PC-3 (cell line): ENCODE measurements around the gene PBLD. TPM values are rescaled to one million over a fixed set of nuclear protein-coding genes. Genes with fewer than 3 reads are reported as not detected.

ENCODE experiments used
- ATAC-seq: fragments of 200-7000 bp; cut with Tn5 transposase; 2 replicates; pipeline ENCODE4 v1.9.1; 2020; ENCODE audit warnings: mild to moderate bottlenecking, moderate library complexity
- BruUV-seq: library from RNA; stranded (reverse); fragments of 400-500 nt; replicated peaks from 2 replicates; lab custom pipeline; 2021; lab: Mats Ljungman, UMichigan
- CTCF ChIA-PET: fragments of 300-600 bp; sonication (Branson Sonifier 250); formaldehyde crosslinking; loops from one replicate; lab custom pipeline; 2022; ENCODE audit warnings: antibody characterized with exemption; lab: Charles Lee
- POLR2A ChIA-PET: fragments of 300-600 bp; sonication (Branson Sonifier 250); formaldehyde crosslinking; loops from one replicate; lab custom pipeline; 2022; ENCODE audit warnings: antibody characterized with exemption; ENCODE audit not compliant: unreplicated experiment; lab: Charles Lee
- DNase-seq: peaks from one replicate; pipeline ENCODE4 v3.0.0-alpha.2; 2015
- H2AFZ ChIP-seq: fragments of 300-600 bp; sonication (generic); 2 replicates; pipeline ENCODE4 v1.6.0; 2016; ENCODE audit warnings: antibody characterized with exemption, low read length
- H3F3A ChIP-seq: fragments of 300-600 bp; sonication (generic); one replicate; pipeline ENCODE4 v1.6.0; 2017; ENCODE audit warnings: antibody characterized with exemption, low read length, control low read depth, mild to moderate bottlenecking; ENCODE audit not compliant: unreplicated experiment
- H3K27ac ChIP-seq: fragments of 300-600 bp; sonication (generic); 2 replicates; pipeline ENCODE4 v1.5.1; 2016; ENCODE audit warnings: mild to moderate bottlenecking, low read length
- H3K27me3 ChIP-seq: fragments of 300-600 bp; sonication (generic); 2 replicates; pipeline ENCODE4 v1.6.1; 2016; ENCODE audit warnings: low read length, mixed read lengths
- H3K36me3 ChIP-seq: fragments of 300-600 bp; sonication (generic); 2 replicates; pipeline ENCODE4 v1.6.1; 2016; ENCODE audit warnings: low read depth, mixed run types, low read length, mixed read lengths
- H3K4me1 ChIP-seq: fragments of 300-600 bp; sonication (generic); 2 replicates; pipeline ENCODE4 v1.5.1; 2016; ENCODE audit warnings: low read length; ENCODE audit not compliant: insufficient read depth
- H3K4me2 ChIP-seq: fragments of 300-600 bp; sonication (generic); 2 replicates; pipeline ENCODE4 v1.6.0; 2016; ENCODE audit warnings: low read length
- H3K4me3 ChIP-seq: fragments of 300-600 bp; sonication (generic); 2 replicates; pipeline ENCODE4 v1.5.1; 2016; ENCODE audit warnings: mild to moderate bottlenecking, low read length, mixed read lengths
- H3K79me2 ChIP-seq: fragments of 300-600 bp; sonication (generic); 2 replicates; pipeline ENCODE4 v1.6.1; 2017; ENCODE audit warnings: low read length, mixed read lengths
- H3K9ac ChIP-seq: fragments of 300-600 bp; sonication (generic); 2 replicates; pipeline ENCODE4 v1.6.0; 2016; ENCODE audit warnings: mild to moderate bottlenecking, low read length
- H3K9me2 ChIP-seq: fragments of 300-600 bp; sonication (generic); replicated peaks from 2 replicates; pipeline ENCODE4 v1.6.1; 2016; ENCODE audit warnings: mixed run types, low read length, mixed read lengths
- H3K9me3 ChIP-seq: fragments of 300-600 bp; sonication (generic); 2 replicates; pipeline ENCODE4 v1.6.1; 2016; ENCODE audit warnings: low read length, mixed read lengths
- H4K20me1 ChIP-seq: fragments of 300-600 bp; sonication (generic); 2 replicates; pipeline ENCODE4 v1.6.1; 2016; ENCODE audit warnings: low read length, mixed read lengths
- EZH2 ChIP-seq: fragments of 300-600 bp; sonication (generic); IDR thresholded peaks from one replicate; pipeline ENCODE4 v1.6.1; 2017; ENCODE audit warnings: antibody characterized with exemption, mild to moderate bottlenecking, low read length; ENCODE audit not compliant: unreplicated experiment
- EZH2phosphoT487 ChIP-seq: fragments of 300-600 bp; sonication (generic); IDR thresholded peaks from 2 replicates; pipeline ENCODE4 v1.6.1; 2018; ENCODE audit warnings: mild to moderate bottlenecking, antibody characterized with exemption, low read length, borderline replicate concordance
- intact Hi-C: fragments of 100-400 bp; cut with micrococcal nuclease; formaldehyde crosslinking; loops from 2 replicates; pipeline ENCODE4 v1.9.0; 2023
- total RNA-seq: library from RNA; depleted of rRNA; stranded (reverse); fragments of >200 nt; gene quantifications from 2 replicates; pipeline ENCODE4 v1.2.3, GENCODE V29; 2014
- TF ChIP-seq, protein P1 (sequence below): fragments of 300-600 bp; sonication (generic); conservative IDR thresholded peaks from 2 replicates; pipeline ENCODE4 v1.5.1; 2017; ENCODE audit warnings: antibody characterized with exemption, low read depth, mild to moderate bottlenecking, low read length

The PBLD gene
- total RNA-seq, 1 experiment from 2014 or later: 1.1 TPM

DNA sequence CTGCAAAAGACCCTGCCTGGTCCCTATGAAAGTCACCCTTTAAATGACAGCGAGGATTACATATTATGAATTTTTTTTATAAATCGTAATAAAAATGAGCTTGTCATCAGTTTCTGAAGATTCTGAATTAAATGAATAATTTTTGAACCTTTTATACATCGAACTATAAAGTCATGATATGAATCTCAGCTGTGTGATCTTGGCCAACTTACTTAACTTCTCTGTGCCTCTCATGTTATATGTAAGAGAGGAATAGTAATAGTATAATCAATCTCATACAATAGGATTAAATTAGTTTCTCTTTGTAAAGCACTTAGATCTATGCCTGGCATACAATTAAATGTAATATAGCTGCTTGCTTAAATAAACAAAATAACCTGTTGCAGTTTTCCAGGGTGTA is 95.6 kb downstream of the PBLD start:
- ATAC-seq: no peak
- no peaks in the 10 kb centered on the region for H3K79me2 ChIP-seq
- no peak overlapping the region for H3K9ac ChIP-seq
- H2AFZ ChIP-seq: no peak overlapping the region
- no peaks in the 10 kb centered on the region for H3K36me3 ChIP-seq
- intact Hi-C loops: no loop called here
- ChIA-PET CTCF (interaction anchor here (0.6 kb wide), 1 partner anchor 111 kb away, joined by 3 read pairs; no protein-coding TSS in a partner anchor), POLR2A (no interaction called here)
- no peaks in the 10 kb centered on the region for H3F3A ChIP-seq
- H3K4me2 ChIP-seq: no peak overlapping the region
- H3K4me1 ChIP-seq: peaks cover 6% of the 10 kb centered on the region
- H4K20me1 ChIP-seq: no peaks in the 10 kb centered on the region
- no peak for DNase-seq
- H3K4me3 ChIP-seq: no peak overlapping the region
- BruUV-seq: no TSS peak
- no peak for TF ChIP-seq EZH2
- no peaks in the 10 kb centered on the region for H3K27me3 ChIP-seq
- no peaks in the 10 kb centered on the region for H3K9me3 ChIP-seq
- H3K9me2 ChIP-seq: no peaks in the 10 kb centered on the region
- no peak overlapping the region for H3K27ac ChIP-seq

DNA sequence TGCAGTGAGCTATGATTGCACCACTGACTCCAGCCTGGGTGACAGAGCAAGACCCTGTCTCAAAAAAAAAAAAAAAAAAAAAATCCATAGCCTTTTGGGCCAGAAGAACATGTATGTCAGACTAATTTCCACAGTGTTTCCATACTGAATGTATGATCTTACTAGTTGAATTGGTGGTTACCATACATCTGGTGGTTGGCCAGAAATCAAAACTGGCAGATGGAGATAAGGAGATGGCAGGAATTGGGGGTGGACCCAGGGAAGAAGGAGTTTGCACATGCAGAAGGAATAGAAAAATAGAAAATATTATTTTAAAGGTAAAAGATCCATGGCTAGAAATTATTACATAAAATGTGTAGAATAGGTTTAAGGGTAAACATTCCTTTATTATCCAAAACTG is 97.1 kb downstream of the PBLD start:
- H3K4me3 ChIP-seq: no peak overlapping the region
- TF ChIP-seq EZH2 (no peak), EZH2phosphoT487 (no peak)
- TF ChIP-seq, protein P1, sequence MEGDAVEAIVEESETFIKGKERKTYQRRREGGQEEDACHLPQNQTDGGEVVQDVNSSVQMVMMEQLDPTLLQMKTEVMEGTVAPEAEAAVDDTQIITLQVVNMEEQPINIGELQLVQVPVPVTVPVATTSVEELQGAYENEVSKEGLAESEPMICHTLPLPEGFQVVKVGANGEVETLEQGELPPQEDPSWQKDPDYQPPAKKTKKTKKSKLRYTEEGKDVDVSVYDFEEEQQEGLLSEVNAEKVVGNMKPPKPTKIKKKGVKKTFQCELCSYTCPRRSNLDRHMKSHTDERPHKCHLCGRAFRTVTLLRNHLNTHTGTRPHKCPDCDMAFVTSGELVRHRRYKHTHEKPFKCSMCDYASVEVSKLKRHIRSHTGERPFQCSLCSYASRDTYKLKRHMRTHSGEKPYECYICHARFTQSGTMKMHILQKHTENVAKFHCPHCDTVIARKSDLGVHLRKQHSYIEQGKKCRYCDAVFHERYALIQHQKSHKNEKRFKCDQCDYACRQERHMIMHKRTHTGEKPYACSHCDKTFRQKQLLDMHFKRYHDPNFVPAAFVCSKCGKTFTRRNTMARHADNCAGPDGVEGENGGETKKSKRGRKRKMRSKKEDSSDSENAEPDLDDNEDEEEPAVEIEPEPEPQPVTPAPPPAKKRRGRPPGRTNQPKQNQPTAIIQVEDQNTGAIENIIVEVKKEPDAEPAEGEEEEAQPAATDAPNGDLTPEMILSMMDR: no peak
- ATAC-seq (no peak), DNase-seq (no peak)
- H4K20me1 ChIP-seq: no peaks in the 10 kb centered on the region
- no peaks in the 10 kb centered on the region for H3K36me3 ChIP-seq
- no peaks in the 10 kb centered on the region for H3K79me2 ChIP-seq
- no peaks in the 10 kb centered on the region for H3K9me3 ChIP-seq
- H3K9ac ChIP-seq: no peak overlapping the region
- no peaks in the 10 kb centered on the region for H3K27me3 ChIP-seq
- H3K9me2 ChIP-seq: no peaks in the 10 kb centered on the region
- ChIA-PET POLR2A (interaction anchor here (0.6 kb wide), 1 partner anchor 145 kb away, joined by 5 read pairs; no protein-coding TSS in a partner anchor), CTCF (interaction anchor here (0.5 to 1.1 kb wide), 2 partner anchors 19 to 23 kb away, joined by 3 to 7 read pairs; no protein-coding TSS in a partner anchor)
- no peak overlapping the region for H3K27ac ChIP-seq
- H3K4me2 ChIP-seq: no peak overlapping the region
- no peak overlapping the region for H2AFZ ChIP-seq
- no TSS peak for BruUV-seq
- peaks cover 18% of the 10 kb centered on the region for H3K4me1 ChIP-seq
- intact Hi-C loops: no loop called here
- H3F3A ChIP-seq: no peaks in the 10 kb centered on the region

GRCh38 chr10:68235111-68235510 is 97.6 kb downstream of the PBLD start:
- Histone ChIP-seq H3F3A (no peaks in the 10 kb centered on the region), H3K4me1 (peaks cover 19% of the 10 kb centered on the region), H3K36me3 (no peaks in the 10 kb centered on the region), H3K9me3 (no peaks in the 10 kb centered on the region), H3K27me3 (no peaks in the 10 kb centered on the region), H2AFZ (no peak overlapping the region), H3K4me3 (no peak overlapping the region), H4K20me1 (no peaks in the 10 kb centered on the region), H3K9ac (no peak overlapping the region), H3K79me2 (no peaks in the 10 kb centered on the region), H3K9me2 (no peaks in the 10 kb centered on the region), H3K4me2 (no peak overlapping the region), H3K27ac (no peak overlapping the region)
- ATAC-seq (peak; percentile 21), DNase-seq (peak; percentile 92)
- CTCF ChIA-PET: interaction anchor here (0.5 to 1.1 kb wide), 2 partner anchors 20 to 22 kb away, joined by 3 to 7 read pairs; no protein-coding TSS in a partner anchor
- POLR2A ChIA-PET: interaction anchor here (0.6 kb wide), 1 partner anchor 145 kb away, joined by 5 read pairs; no protein-coding TSS in a partner anchor
- no TSS peak for BruUV-seq
- no peak for TF ChIP-seq EZH2
- TF ChIP-seq, protein P1: no peak
- TF ChIP-seq EZH2phosphoT487: no peak
- intact Hi-C loops: no loop called here
